Ramos (cell line): ENCODE results near the gene ABLIM1.

Experiments
- in situ Hi-C: fragments of 300-500 bp; cut with MboI; formaldehyde crosslinking; loops from one replicate; pipeline ENCODE4 v1.14.3; 2022; ENCODE audit warnings: low sequenced_read_pairs; ENCODE audit not compliant: unreplicated experiment

The ABLIM1 gene

DNA sequence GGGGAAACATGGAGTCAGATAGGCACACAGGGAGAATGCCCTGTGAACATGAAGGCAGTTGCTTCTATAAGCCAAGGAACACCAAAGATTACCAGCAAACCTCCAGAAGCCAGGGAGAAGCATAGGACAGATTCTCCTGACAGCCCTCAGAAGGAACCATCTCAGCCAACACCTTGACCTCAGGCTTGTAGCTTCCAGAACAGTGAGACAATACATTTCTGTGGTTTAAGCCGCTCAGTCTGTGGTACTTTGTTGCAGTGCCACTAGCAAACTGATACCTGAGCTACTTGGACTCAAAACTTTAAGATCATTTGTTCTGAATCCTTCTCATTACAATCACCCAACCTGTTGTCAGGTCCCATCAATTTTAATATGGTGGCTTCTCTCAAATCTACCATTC is 31.2 kb downstream of the ABLIM1 start:
- in situ Hi-C loops: no loop called here

DNA sequence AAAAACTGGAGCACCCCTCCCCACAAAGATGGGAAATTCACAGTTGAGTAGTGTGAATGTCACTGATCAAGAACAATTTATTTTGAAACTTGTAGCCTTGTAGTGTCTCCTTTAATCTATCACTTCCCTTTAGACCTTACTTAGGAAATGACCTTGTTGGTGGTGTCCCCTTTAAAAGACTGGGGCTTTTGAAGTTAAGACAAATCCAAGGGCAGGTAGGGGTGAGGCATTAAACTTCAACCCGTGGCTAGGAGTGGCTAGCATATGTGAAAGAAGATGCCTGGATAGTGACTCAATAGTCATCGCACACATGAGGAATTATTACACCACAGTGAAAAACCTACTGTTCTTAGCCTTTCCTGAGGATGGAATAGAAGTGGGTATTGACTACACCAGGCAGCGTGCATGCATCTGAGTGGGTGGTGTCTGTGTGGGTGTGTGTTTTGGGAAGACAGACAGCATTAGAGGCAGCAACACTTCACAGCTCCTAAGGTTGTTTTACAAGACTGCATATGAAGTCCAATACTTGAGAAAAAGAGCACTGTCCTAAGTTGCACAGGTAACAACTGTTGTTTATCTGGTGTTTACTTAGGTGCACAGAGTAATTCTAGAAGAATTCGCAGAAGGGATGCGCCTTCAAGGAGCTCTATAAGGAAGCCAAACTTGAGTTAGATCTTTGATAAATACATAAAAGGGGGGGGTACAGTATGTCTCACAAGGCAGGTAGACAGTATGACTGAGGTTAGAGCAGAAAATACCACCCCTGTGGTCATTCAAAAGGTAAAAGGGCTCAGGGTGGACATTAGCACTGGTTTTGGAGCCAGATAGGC is 32.9 kb downstream of the ABLIM1 start:
- in situ Hi-C loops: no loop called here

DNA sequence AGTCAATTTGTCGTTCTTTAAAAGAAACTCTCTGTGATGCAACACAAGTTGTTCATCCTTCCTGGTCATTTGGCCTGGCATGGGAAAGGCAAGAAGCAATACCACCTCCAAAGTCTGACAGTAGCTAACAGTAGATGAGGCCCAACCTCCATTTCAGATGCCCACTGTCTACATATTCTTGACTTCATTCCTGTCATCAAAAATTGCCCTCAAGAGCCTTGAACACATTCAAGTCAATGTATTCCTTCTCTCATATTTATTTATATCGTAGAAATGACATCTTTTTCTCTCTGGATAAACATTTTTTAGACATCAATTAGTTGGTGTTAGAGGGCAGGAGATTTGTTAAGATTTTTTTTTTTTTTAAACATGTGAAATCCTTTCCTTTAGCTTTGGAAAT is 33.7 kb downstream of the ABLIM1 start:
- in situ Hi-C loops: no loop called here

DNA sequence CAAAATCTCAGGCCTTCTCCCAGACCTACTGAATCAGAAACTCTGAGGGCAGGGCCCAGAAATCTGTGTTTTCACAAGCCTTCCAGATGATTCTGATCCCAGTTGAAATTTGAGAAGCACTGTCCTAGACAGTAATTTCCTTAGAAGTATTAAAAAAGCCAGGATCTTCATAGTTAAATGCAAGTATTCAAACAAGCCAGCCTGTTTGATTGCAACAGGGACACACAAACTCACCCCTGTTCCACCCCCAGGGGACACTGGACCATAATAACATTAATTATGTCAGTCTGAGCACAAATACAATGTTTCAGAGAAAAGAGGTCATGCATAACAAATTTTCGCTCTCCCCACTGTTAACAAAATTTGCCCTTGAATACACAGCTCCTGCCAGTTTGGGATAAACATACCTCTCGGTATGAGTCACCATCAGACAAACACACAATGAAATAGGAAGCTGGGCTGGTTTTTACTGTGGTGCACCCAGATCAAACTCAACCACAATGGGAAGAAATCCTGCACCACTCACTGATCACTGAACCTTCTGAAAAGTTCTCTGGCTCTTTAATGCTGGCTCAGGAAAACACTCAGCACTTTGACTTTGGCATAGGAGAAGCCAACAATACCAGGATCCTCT is 34.3 kb downstream of the ABLIM1 start:
- in situ Hi-C loops: no loop called here

DNA sequence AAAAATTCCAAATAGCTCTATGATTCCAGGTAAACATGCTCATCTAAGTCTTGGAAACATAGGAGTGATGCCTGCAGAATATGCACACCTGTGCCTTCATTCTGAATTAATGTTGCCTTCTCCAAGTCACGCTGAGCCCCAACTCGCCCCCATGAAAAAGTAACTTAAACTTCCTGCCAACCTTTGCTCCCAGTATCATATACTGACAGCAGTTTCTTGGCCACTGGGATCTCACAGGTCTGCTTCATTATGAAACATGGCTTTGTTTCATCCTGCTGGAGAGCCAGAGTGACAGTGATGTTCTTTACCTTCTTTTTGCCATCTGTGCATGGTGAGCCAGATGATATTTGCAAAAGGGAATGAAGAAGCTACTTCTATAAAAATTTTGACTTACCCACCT is 34.9 kb downstream of the ABLIM1 start:
- in situ Hi-C loops: no loop called here

DNA sequence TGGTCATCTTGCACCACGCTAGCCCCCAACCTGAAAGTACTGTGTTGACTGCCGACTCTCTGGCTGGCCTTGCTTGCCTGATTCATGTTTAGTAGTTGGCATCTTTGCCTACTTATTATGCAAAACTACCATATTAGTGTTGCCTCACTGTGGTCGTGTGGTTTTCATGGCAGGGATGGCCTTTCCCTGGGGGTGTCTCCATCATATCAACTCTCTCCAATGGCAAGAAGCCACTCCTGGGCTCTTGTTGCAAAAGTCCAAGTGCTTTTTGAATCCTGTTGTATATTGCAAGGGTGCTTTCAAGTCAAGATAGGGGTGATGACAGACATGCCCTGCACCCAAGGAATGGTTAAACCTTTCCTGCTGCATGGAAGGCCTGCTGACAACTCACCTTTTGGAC is 39.4 kb downstream of the ABLIM1 start:
- in situ Hi-C loops: no loop called here

DNA sequence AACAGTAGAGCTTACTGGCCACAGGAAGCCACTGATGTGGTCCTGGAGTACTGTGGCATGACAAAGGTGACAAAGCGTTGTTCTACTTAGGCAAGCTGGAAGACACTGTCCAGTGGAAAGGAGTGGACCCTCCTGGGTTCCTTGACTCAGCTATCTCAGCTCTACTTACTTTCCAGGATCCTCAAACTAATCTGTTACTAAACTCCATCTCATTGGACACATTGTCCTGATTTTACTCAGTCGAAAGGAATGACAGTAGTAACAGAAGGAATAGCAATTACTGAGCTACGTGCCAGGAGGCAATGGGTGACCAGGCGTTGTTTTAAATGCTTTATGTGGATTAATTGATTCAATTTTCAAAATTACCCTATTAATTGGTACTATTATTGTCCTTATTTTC is 41.6 kb downstream of the ABLIM1 start:
- in situ Hi-C loops: no loop called here

DNA sequence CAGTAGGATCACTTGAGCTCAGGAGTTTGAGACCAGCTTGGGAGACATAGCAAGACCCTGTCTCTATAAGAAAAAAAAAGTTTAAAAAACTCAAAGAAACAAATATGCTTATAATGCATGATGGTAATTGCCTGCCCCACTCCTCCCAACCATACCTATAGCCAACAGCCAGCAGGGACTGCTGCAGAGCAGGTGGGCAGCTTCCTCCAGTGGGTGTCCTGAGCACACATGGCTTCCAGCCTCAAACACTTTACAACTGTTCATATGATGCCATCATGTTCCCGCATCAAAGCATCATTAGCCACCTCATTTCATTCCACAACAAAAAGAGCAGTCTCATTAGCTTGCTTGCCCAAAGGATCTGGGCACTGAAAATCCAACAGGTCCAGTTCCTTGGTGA is 42.0 kb downstream of the ABLIM1 start:
- in situ Hi-C loops: no loop called here

DNA sequence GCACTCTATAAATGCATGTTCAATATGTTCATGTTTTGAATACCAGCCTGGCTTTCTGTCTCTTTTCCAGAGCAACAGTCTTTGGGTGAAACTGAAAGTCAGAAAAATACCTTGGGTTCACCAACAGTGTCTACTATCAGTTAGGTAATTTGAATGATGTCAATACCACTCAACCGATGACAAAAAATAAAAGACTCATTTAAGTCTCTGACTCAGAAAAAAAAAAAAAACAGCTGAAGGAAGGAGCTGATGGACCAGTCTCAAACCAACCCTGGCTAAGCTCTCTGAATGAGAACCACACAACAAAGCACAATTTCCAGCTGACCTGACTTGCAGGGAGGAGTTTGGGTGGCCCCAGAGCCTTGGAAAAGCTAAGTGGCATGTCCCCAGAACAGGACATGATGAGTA is 42.5 kb downstream of the ABLIM1 start:
- in situ Hi-C loops: no loop called here

DNA sequence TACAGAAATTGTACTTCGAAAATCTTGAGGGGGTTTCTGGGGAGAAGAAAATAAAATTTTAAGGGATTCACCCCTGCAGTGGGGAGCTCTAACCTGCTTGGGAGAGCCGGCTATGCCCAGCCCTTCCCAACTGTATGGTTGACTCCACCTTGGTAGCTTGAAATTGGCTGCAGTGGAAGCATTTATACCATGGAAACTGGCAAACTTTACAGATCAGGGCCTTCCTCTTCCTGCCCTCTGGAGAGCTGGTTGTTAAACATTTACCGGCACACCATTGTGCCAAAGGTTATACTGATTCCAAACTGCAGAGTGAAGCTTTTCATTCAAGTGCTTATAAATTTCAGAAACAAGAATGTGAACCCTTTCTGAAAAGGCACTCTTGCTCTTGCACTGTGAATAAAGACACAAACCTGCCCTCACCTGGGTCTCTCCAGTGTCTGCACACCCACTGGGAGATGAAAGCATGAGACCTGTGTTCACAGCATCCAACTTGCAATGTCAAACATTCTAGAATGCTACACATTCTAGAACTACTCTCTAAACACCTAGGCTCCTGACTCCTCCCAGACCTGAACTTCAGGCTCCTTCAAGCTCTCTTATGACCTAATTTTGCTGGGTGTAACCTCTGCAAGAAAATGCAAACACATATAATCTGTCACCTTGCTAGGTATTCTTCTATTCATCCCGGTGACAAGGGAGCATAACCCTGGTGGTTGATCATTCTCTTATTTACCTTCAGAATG is 44.7 kb downstream of the ABLIM1 start:
- in situ Hi-C loops: no loop called here

DNA sequence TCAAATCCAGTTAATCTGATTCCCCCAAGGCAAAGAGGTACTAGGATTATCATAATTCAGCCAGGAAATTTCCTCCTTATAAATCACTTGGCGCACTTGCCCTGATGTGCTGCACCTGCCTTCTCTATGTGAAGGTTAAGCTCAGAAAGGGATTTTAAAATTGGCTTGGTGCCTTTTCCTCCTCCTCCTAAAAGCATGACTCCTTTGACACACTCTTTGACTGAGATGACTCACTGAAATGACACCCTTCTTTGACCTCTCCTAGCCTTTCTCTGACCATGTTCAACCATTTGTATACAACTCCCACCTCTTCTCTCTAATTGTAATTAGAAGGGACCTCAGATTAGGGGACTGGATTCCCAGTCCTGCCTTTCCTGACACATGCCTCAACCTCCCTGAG is 46.5 kb downstream of the ABLIM1 start:
- in situ Hi-C loops: no loop called here

DNA sequence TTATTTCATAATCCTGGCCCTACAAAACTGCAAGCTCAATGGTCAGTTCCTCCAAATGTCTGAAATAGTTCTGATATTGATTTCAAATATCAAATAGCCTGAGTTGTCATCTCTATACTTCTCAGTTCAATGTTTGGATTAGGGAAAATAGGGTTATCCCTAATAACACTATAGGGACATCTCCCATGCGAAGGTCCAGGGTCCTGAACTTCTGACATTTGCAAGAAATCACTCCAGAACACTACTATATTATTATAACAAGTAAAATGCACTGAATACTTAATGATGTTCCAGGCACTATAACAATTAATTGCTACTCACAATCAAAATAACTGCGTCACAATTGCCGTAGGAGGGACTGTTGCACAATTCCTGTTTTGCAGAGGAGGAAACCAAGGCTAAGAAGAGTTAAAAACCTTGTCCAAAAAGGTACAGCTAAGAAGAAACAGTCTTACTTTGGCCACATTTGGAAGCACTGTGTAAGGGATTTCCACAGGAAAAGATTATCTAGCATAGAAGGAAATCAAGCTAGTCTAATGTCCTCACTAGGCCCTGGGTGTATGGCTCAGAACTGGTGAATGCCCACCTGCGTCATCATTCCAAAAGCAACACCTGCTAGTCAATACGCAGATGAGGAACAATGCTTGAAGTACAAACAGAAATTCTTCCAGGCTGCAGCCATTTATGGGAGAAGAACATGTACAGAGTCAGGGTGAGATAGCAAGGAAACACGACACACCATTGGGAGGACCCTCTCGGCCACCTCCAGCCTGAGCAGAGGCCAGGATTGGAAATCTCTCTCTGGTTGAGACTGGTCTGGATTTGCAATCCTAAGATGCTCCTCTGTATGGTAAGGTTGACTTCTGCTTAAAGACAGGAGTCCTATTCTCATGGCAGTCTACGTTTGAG is 48.3 kb downstream of the ABLIM1 start:
- in situ Hi-C loops: no loop called here

DNA sequence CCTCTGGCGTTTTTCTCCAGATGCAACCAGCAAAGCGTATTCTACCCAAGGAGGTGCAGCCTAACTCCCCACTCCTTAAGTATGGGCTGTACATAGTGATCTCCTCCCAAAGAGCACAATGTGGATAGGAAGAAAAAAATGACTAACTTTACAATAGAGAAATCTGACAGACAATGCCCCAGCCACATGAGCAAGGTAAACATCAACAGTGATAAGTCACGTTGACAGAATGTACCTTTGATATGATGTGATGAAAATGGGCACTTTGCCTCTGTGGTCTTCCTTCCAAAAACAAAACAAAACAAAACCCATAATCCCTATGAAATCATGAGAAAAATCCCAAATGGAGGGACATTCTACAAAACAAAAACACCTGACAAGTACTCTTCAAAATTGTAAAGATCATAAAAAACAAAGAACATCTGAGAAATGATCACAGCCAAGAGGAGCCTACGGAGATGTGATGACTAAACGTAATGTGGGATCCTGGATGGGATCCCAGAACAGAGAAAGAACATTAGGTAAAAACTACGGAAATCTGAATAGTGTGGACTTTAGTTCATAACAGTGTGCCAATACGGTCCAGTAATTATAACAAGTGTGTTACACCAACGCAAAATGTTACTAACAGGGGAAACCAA is 50.6 kb downstream of the ABLIM1 start:
- in situ Hi-C loops: no loop called here

DNA sequence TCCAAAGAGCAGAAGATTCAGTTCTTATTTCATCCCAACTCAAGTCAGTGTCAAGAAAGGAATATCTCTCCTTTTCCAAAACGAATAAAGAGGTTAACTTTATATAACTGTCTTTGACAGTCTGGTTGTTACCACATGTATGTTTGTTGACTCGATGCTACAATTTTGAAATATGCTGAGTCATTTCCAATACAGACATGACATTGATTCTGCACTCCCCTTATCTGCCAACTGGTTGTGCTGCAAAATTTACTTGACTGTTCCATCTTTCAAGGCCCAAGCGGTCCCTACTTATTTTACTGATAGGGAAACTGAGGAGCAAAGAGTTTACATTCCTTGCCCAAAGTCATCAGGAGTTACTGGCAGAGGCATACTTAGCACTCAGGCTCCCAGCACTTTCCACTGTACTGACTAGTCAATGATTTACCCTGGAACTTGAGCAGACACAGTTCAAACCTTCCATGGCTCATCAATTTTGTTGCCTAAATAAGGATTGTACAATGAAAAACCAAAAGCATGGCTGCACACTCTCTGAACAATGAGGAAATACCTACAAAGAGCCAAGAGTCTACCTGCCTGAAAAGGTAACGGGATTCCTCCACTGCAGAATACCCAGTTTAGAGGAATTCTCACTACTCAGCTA is 52.8 kb downstream of the ABLIM1 start:
- in situ Hi-C loops: no loop called here

DNA sequence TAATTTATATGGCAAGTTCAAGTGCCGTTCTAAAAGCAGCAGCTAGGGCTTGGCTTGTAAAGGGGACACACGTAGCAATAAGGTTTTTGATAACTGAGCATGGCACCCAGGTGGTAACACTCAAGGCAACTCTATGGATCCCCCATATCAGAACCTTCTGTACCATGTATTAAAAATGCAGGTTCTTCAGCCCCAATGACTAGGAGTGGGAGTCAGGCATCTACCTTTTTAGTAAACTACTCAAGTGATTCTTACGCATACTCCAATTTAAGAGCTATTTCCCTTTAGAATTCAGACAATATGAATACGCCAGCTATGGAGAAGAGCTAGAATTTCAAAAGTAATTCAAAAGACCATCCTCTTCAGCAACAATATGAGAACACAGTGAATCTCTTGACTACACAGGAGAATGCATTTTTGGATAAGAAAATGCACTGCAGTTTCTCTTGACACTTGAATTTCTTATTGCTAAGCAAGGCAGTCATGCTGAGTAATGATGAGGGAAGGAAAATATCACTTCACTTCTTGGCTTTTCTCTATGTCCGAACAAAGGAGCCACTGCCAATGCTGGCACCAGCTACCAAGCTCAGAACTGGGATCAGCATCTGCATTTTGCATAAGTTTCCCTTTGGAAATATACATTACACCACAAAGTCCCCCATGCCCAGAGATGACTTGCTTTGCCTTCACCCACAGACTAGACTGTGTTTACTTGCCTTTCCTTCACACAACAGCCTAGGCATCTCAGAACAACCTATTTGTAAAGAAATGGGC is 53.5 kb downstream of the ABLIM1 start:
- in situ Hi-C loops: no loop called here

DNA sequence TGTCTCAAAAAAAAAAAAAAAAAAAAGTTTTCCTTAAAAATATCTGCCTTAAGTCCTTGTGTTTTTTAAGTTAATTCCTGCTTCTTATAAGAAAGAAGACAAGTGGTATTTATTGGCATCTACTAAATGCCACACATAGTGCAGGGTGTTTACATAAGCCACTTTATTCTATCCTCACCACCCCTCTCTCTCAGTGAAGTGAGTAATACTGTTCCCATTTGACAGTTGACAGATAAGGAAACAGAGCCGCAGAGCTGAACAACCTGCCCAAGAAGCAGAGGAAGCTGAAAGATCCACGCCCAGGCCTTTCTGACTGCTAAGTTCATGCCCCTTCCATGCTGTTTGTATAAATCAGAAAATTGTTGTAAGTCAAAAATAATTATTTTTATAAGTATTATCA is 54.1 kb downstream of the ABLIM1 start:
- in situ Hi-C loops: no loop called here

DNA sequence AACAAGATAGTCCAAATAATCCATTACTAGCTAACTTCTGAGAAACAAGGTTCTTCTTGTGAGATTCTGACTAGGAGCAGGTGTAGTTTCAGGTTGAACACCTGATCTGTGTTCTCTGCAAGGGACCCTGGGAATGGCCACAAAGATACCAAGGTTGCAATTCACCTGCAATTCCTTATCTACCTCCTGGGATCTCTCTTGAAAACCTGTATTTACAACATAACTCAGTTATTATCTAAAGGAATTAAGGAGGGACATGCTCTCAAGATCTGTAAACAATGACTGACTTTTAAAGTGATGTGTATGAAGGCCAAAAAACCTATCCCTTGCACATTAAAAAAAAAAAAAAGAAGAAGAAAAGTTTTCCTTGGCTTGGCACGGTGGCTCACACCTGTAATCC is 54.8 kb downstream of the ABLIM1 start:
- in situ Hi-C loops: no loop called here

DNA sequence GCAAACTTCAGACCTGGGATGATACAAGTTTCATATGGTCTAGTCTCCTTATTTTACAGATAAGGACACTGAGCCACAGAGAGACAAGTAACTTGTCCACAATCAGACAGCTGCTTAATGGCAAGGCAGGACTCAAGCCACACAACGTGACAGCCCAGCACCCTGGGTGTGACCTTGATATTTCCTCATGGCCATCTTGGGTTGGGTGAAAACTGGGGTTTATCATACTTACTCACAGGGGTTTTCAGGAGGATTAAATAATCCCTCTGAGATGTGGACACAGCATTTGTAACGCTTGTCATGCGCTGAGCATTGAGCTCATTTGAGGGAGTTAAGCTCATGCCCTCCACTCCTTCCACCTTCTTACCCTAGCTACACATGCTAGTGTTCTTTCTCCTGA is 58.0 kb downstream of the ABLIM1 start:
- in situ Hi-C loops: no loop called here

DNA sequence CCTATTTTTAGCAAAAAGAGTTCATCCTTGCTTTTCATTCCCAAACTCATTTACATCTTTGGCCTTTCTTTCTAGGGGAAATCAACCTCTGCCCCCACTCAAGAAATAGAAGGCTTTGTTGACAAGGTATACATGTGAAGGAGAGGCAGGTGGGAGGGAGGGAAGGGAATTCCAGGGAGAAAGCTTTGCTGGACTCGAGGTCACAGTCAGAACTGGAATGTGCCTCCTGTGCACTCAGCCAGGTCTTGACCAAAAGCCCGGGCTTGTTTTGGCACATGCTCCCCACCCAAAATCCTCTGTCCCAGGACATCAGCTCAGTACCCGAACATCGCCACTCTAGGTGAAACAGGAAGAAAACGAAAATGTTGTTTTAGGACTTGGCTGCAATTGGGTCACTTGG is 61.3 kb downstream of the ABLIM1 start:
- in situ Hi-C loops: no loop called here
